ENCODE measurements around the gene SPPL2A.

DNA sequence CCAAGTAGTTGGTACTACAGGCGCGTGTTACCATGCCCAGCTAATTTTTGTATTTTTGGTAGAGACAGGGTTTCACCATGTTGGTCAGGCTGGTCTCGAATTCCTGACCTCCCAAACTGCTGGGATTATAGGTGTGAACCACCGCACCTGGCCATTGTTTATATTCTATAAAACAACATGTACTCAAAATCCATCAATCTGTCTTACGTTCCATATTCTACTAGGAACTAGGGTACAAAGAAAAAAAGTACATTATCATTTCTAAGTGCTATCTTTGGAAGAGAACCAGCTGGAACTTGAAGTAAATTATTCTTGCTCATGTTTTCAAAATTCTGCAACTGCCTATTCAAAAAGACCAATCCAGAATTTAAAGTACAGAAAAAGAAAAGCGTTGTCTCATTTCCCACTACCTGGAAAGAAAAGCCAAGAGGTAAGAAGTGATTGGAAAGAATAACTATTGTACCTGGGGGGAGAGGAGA lies 15.2 kb downstream of the SPPL2A start:
- TF ChIP-seq E2F5 (CRISPR knock-in tag; IDR thresholded peaks at IDR 0.05): no peak
- TF ChIP-seq, protein P1, sequence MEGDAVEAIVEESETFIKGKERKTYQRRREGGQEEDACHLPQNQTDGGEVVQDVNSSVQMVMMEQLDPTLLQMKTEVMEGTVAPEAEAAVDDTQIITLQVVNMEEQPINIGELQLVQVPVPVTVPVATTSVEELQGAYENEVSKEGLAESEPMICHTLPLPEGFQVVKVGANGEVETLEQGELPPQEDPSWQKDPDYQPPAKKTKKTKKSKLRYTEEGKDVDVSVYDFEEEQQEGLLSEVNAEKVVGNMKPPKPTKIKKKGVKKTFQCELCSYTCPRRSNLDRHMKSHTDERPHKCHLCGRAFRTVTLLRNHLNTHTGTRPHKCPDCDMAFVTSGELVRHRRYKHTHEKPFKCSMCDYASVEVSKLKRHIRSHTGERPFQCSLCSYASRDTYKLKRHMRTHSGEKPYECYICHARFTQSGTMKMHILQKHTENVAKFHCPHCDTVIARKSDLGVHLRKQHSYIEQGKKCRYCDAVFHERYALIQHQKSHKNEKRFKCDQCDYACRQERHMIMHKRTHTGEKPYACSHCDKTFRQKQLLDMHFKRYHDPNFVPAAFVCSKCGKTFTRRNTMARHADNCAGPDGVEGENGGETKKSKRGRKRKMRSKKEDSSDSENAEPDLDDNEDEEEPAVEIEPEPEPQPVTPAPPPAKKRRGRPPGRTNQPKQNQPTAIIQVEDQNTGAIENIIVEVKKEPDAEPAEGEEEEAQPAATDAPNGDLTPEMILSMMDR (IDR thresholded peaks at IDR 0.05): no peak
- TF ChIP-seq MXD4 (CRISPR knock-in tag; IDR thresholded peaks at IDR 0.05; ENCODE audit: borderline replicate concordance): no peak
- TF ChIP-seq FOXP1 (CRISPR knock-in tag; IDR thresholded peaks at IDR 0.05; ENCODE audit: borderline replicate concordance): no peak
- TF ChIP-seq ZNF263 (CRISPR knock-in tag; IDR thresholded peaks at IDR 0.05; ENCODE audit: low read depth): no peak
- no peak for TF ChIP-seq MYBL2 (CRISPR knock-in tag; IDR thresholded peaks at IDR 0.05)
- no peak for TF ChIP-seq SP1 (CRISPR knock-in tag; conservative IDR thresholded peaks at IDR 0.05)
- no peak for TF ChIP-seq ATF3 (CRISPR knock-in tag; conservative IDR thresholded peaks at IDR 0.05)
- no peak for TF ChIP-seq ZNF396 (CRISPR knock-in tag; IDR thresholded peaks at IDR 0.05; ENCODE audit: borderline replicate concordance)
- no peak for TF ChIP-seq FOXP4 (CRISPR knock-in tag; IDR thresholded peaks at IDR 0.05)
- TF ChIP-seq CBFB (CRISPR knock-in tag; IDR thresholded peaks at IDR 0.05; ENCODE audit: low read depth): no peak
- TF ChIP-seq E2F4 (CRISPR knock-in tag; IDR thresholded peaks at IDR 0.05; ENCODE audit: borderline replicate concordance, low read depth): no peak
- no peak for TF ChIP-seq ETV6 (CRISPR knock-in tag; IDR thresholded peaks at IDR 0.05)

Measured in WTC11 (cell line).